Ishikawa (cell line): ENCODE results near the gene CDA.
A peak's percentile ranks its signal among the peaks of the same experiment; 100 is the strongest.

ENCODE experiments used
- CEBPB ChIP-seq: IDR thresholded peaks from 2 replicates; pipeline ENCODE4 v1.6.1; 2012
- CREB1 ChIP-seq: IDR thresholded peaks from 2 replicates; pipeline ENCODE4 v1.6.1; 2012; ENCODE audit warnings: low read depth
- EGR1 ChIP-seq: IDR thresholded peaks from 2 replicates; pipeline ENCODE4 v1.6.1; 2012
- EP300 ChIP-seq: IDR thresholded peaks from 2 replicates; pipeline ENCODE4 v1.6.1; 2012; ENCODE audit warnings: borderline replicate concordance
- FOXM1 ChIP-seq: IDR thresholded peaks from 2 replicates; pipeline ENCODE4 v1.6.1; 2012; ENCODE audit warnings: low read depth, borderline replicate concordance
- NFIC ChIP-seq: IDR thresholded peaks from 2 replicates; pipeline ENCODE4 v1.6.1; 2012
- RAD21 ChIP-seq: IDR thresholded peaks from 2 replicates; pipeline ENCODE4 v1.6.1; 2012; ENCODE audit warnings: low read depth
- REST ChIP-seq: IDR thresholded peaks from 2 replicates; pipeline ENCODE4 v1.6.1; 2012; ENCODE audit warnings: low read depth, mild to moderate bottlenecking
- TAF1 ChIP-seq: IDR thresholded peaks from 2 replicates; pipeline ENCODE4 v1.6.1; 2012; ENCODE audit warnings: low read depth, mild to moderate bottlenecking
- TCF12 ChIP-seq: IDR thresholded peaks from 2 replicates; pipeline ENCODE4 v1.6.1; 2012; ENCODE audit warnings: low read depth
- TEAD4 ChIP-seq: IDR thresholded peaks from 2 replicates; pipeline ENCODE4 v1.6.1; 2012
- USF1 ChIP-seq: IDR thresholded peaks from 2 replicates; pipeline ENCODE4 v1.6.1; 2012
- YY1 ChIP-seq: IDR thresholded peaks from 2 replicates; pipeline ENCODE4 v1.6.1; 2012; ENCODE audit warnings: low read depth
- ZBTB7A ChIP-seq: IDR thresholded peaks from 2 replicates; pipeline ENCODE4 v1.6.1; 2012; ENCODE audit warnings: low read depth

Gene CDA

GRCh38 chr1:20666146-20666545 lies 77.2 kb downstream of the CDA start:
- TF ChIP-seq USF1 (no peak), CREB1 (no peak), CEBPB (no peak), ZBTB7A (no peak), FOXM1 (no peak), TEAD4 (no peak), REST (no peak), RAD21 (no peak), NFIC (no peak), YY1 (no peak), TCF12 (no peak), EP300 (no peak)

GRCh38 chr1:20666804-20667203 lies 77.9 kb downstream of the CDA start:
- TF ChIP-seq ZBTB7A = no peak
- TF ChIP-seq EGR1 = no peak
- TF ChIP-seq TAF1 = no peak
- peak; percentile 91 for TF ChIP-seq USF1
- TF ChIP-seq FOXM1 = no peak
